Mesenchymal stem cell (in vitro differentiated cells and primary cell): ENCODE measurements around the gene GRM7.

Source experiments
- DNase-seq: peaks from one replicate; pipeline ENCODE4 v3.0.0-alpha.2; 2013
- H2AFZ ChIP-seq: one replicate; pipeline ENCODE4 v1.6.1; 2013; ENCODE audit warnings: low read depth, mild to moderate bottlenecking, control low read depth, inconsistent platforms, low read length, moderate library complexity
- H2AK5ac ChIP-seq: 2 replicates; pipeline ENCODE4 v1.6.1; 2013; ENCODE audit warnings: low read length, moderate library complexity, mild to moderate bottlenecking, inconsistent platforms; ENCODE audit not compliant: severe bottlenecking
- H2BK120ac ChIP-seq: one replicate; pipeline ENCODE4 v1.6.1; 2013; ENCODE audit warnings: low read depth, mild to moderate bottlenecking, inconsistent platforms, low read length, moderate library complexity
- H2BK12ac ChIP-seq, 2 experiments: one replicate each; pipeline ENCODE4 v1.6.1; 2013; ENCODE audit warnings: inconsistent platforms in 2 of 2, low read length in 2 of 2, mild to moderate bottlenecking in 2 of 2, moderate library complexity in 2 of 2, control low read depth in 1 of 2
- H2BK15ac ChIP-seq: one replicate; pipeline ENCODE4 v1.6.1; 2013; ENCODE audit warnings: mild to moderate bottlenecking, low read depth, inconsistent platforms; ENCODE audit not compliant: poor library complexity, severe bottlenecking
- H2BK5ac ChIP-seq: 2 replicates; pipeline ENCODE4 v1.6.1; 2013; ENCODE audit warnings: low read depth, mild to moderate bottlenecking, low read length, control low read depth, inconsistent platforms; ENCODE audit not compliant: poor library complexity, severe bottlenecking
- H3K14ac ChIP-seq, 2 experiments: one replicate each; pipeline ENCODE4 v1.6.1; 2013; ENCODE audit warnings: inconsistent platforms in 2 of 2, low read length in 2 of 2, control low read depth in 1 of 2, mild to moderate bottlenecking in 1 of 2, moderate library complexity in 1 of 2
- H3K18ac ChIP-seq, 2 experiments: one replicate each; pipeline ENCODE4 v1.6.1; 2013; ENCODE audit warnings: inconsistent platforms in 2 of 2, low read length in 2 of 2, control low read depth in 1 of 2, low read depth in 1 of 2, mild to moderate bottlenecking in 1 of 2
- H3K23ac ChIP-seq, 2 experiments: one replicate each; pipeline ENCODE4 v1.6.1; 2013; ENCODE audit warnings: inconsistent platforms in 2 of 2, low read length in 2 of 2, mild to moderate bottlenecking in 2 of 2, moderate library complexity in 2 of 2, control low read depth in 1 of 2
- H3K27ac ChIP-seq: 2 replicates; pipeline ENCODE4 v1.5.1; 2013; ENCODE audit warnings: mild to moderate bottlenecking, moderate library complexity, low read length, control low read depth, inconsistent platforms; ENCODE audit not compliant: poor library complexity, severe bottlenecking
- H3K27me3 ChIP-seq, 2 experiments: 2 replicates each; pipeline versions ENCODE4 v1.6.1 to v1.7.0; 2013; ENCODE audit warnings: low read length in 2 of 2, mild to moderate bottlenecking in 2 of 2, moderate library complexity in 2 of 2, control low read depth in 1 of 2, inconsistent platforms in 1 of 2; ENCODE audit not compliant: control insufficient read depth in 1 of 2, insufficient read depth in 1 of 2
- H3K36me3 ChIP-seq, 2 experiments: 2 replicates each; pipeline versions ENCODE4 v1.6.1 to v1.7.0; 2013; ENCODE audit warnings: low read length in 2 of 2, control low read depth in 1 of 2, inconsistent platforms in 1 of 2, low read depth in 1 of 2, mild to moderate bottlenecking in 1 of 2; ENCODE audit not compliant: insufficient read depth in 2 of 2, control insufficient read depth in 1 of 2
- H3K4ac ChIP-seq, 2 experiments: one replicate each; pipeline ENCODE4 v1.6.1; 2013; ENCODE audit warnings: inconsistent platforms in 2 of 2, low read length in 2 of 2, mild to moderate bottlenecking in 2 of 2, moderate library complexity in 2 of 2, control low read depth in 1 of 2, low read depth in 1 of 2
- H3K4me1 ChIP-seq: 2 replicates; pipeline ENCODE4 v1.6.1; 2013; ENCODE audit warnings: low read depth, low read length, control low read depth; ENCODE audit not compliant: control insufficient read depth, insufficient read depth
- H3K4me2 ChIP-seq: 2 replicates; pipeline ENCODE4 v1.6.1; 2013; ENCODE audit warnings: low read length, mild to moderate bottlenecking, inconsistent platforms; ENCODE audit not compliant: poor library complexity, severe bottlenecking
- H3K4me3 ChIP-seq, 2 experiments: 2 replicates each; pipeline versions ENCODE4 v1.5.1 to v1.7.0; 2013; ENCODE audit warnings: low read length in 2 of 2, mild to moderate bottlenecking in 2 of 2, control low read depth in 1 of 2, low read depth in 1 of 2; ENCODE audit not compliant: insufficient read depth in 1 of 2
- H3K79me1 ChIP-seq: replicated peaks from 2 replicates; pipeline ENCODE4 v1.6.1; 2013; ENCODE audit warnings: mild to moderate bottlenecking, control low read depth, low read length, inconsistent platforms; ENCODE audit not compliant: poor library complexity, severe bottlenecking
- H3K9ac ChIP-seq: 2 replicates; pipeline ENCODE4 v1.7.0; 2013; ENCODE audit warnings: mild to moderate bottlenecking, low read length, moderate library complexity
- H3K9me3 ChIP-seq: 2 replicates; pipeline ENCODE4 v1.7.0; 2013; ENCODE audit warnings: mild to moderate bottlenecking, low read length; ENCODE audit not compliant: control insufficient read depth
- H4K8ac ChIP-seq: one replicate; pipeline ENCODE4 v1.6.1; 2013; ENCODE audit warnings: inconsistent platforms, mild to moderate bottlenecking, low read length, moderate library complexity
- H4K91ac ChIP-seq: one replicate; pipeline ENCODE4 v1.6.1; 2013; ENCODE audit warnings: mild to moderate bottlenecking, low read length, inconsistent platforms
- WGBS: methylation state at CpG from one replicate; pipeline ENCODE4 v1.1.7; 2013; ENCODE audit warnings: mixed read lengths; 5-methylcytosine and 5-hydroxymethylcytosine counted together

The GRM7 gene

DNA sequence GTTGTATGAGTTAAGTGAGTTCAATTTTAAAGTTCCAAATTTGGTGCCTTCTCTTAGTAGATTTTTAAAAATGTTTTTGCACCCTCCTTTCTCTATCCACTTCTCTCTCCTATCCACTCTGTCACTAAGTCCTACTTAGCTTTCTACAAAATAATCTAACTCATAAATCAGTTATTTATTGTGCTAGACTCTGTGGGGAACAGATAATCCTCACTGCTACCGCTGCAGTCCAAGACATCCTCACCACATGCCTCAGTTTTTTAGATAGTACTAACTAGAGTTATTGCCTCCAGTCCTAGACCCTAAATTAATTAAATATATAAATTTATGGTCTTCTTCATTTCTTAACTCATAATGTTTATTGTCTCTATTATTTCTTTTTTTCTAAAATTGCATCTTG, 576.3 kb downstream of the GRM7 start:
- Histone ChIP-seq H2BK15ac (no peak overlapping the region), H3K9me3 (peaks cover 33% of the 10 kb centered on the region), H3K9ac (no peak overlapping the region), H3K79me1 (no peaks in the 10 kb centered on the region), H3K23ac (no peak overlapping the region), H3K4me2 (no peak overlapping the region), H2BK120ac (no peak overlapping the region), H4K8ac (no peak overlapping the region), H2AK5ac (no peak overlapping the region), H3K4me1 (no peaks in the 10 kb centered on the region), H3K18ac (no peak overlapping the region), H3K4ac (no peak overlapping the region), H2BK5ac (no peak overlapping the region), H3K14ac (no peak overlapping the region), H3K27ac (no peak overlapping the region), H3K4me3 (no peak overlapping the region), H2BK12ac (no peak overlapping the region), H2AFZ (no peak overlapping the region), H3K27me3 (peaks cover 0 to 6% of the 10 kb centered on the region in 2 experiments), H4K91ac (no peak overlapping the region), H3K36me3 (no peaks in the 10 kb centered on the region)
- DNase-seq, result no peak
- no CpG with 5 or more reads among the region's 1 CpG for WGBS

DNA sequence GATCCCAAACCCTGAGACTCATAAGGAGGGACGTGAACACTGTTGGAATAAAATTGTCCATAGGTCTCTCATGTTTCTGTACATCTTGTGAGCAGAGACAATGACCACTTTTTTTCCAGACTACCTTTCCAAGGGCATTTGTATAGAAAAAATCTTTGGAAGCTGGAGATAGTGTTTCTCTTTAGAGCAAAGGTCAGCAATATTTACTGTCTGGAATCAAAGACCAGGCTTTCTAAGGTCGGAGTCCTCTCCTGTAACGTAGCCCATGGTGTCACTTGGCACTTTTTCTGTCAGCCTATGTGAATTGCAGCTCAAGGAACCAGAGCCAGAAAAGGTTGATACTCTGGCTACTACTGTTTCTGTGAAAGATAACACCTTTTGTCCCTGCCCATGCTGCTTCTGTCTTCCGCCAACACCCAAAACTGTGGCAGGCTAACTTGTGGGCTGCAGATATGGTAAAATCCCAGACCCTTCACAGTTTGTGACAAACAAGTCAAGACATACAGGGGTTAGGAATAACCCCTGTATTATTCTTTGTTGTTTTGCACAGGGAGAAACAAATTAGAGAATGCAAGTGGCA, 578.3 kb downstream of the GRM7 start:
- no peak overlapping the region for H3K4me2 ChIP-seq
- no peak overlapping the region for H2BK12ac ChIP-seq
- H3K79me1 ChIP-seq, result no peaks in the 10 kb centered on the region
- H3K18ac ChIP-seq, result no peak overlapping the region
- H4K8ac ChIP-seq, result no peak overlapping the region
- H2BK5ac ChIP-seq, result no peak overlapping the region
- no peaks in the 10 kb centered on the region for H3K36me3 ChIP-seq
- no peak overlapping the region for H2BK15ac ChIP-seq
- no peak overlapping the region for H2AFZ ChIP-seq
- no peak overlapping the region for H4K91ac ChIP-seq
- H3K9ac ChIP-seq, result no peak overlapping the region
- WGBS, result 55% methylated on average over 4 of the region's 4 CpGs
- peaks cover 0 to 6% of the 10 kb centered on the region in 2 experiments for H3K27me3 ChIP-seq
- peaks cover 24% of the 10 kb centered on the region for H3K9me3 ChIP-seq
- H3K4me3 ChIP-seq, result no peak overlapping the region
- no peak overlapping the region for H2BK120ac ChIP-seq
- H3K4me1 ChIP-seq, result no peaks in the 10 kb centered on the region
- no peak overlapping the region for H3K4ac ChIP-seq
- no peak overlapping the region for H3K27ac ChIP-seq
- H2AK5ac ChIP-seq, result no peak overlapping the region
- no peak overlapping the region for H3K14ac ChIP-seq
- DNase-seq, result no peak
- H3K23ac ChIP-seq, result no peak overlapping the region

DNA sequence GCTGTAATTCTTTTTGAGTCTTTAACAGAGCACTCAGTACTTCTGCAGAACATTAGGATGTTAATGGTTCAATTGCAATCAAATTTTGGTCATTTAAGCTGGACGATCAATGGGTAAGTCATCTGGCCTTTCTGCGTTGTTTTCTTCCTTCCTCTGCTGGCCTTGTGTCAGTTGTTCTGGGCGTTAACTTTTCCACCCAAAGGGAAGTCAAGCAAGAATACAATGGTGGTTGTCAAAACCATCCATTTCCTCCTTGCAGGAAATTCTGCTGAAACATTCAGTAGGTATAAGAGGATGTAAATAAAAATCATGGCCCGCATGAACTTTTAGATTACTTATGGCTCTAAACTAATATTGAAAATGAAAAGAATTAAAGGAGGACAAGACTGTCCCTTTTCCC, 584.0 kb downstream of the GRM7 start:
- no peak for DNase-seq
- no peak overlapping the region for H2BK15ac ChIP-seq
- no peak overlapping the region for H3K14ac ChIP-seq
- H2BK120ac ChIP-seq, result no peak overlapping the region
- H2AFZ ChIP-seq, result no peak overlapping the region
- H4K91ac ChIP-seq, result no peak overlapping the region
- H3K23ac ChIP-seq, result no peak overlapping the region
- no peak overlapping the region for H3K4ac ChIP-seq
- WGBS, result 97% methylated on average over 3 of the region's 4 CpGs
- no peaks in the 10 kb centered on the region for H3K4me1 ChIP-seq
- H2BK5ac ChIP-seq, result no peak overlapping the region
- no peak overlapping the region for H3K27ac ChIP-seq
- H3K27me3 ChIP-seq, result no peaks in the 10 kb centered on the region
- H3K4me3 ChIP-seq, result no peak overlapping the region
- H2BK12ac ChIP-seq, result no peak overlapping the region
- no peaks in the 10 kb centered on the region for H3K36me3 ChIP-seq
- H3K4me2 ChIP-seq, result no peak overlapping the region
- H3K9me3 ChIP-seq, result peaks cover 11% of the 10 kb centered on the region
- H2AK5ac ChIP-seq, result no peak overlapping the region
- H3K18ac ChIP-seq, result no peak overlapping the region
- no peaks in the 10 kb centered on the region for H3K79me1 ChIP-seq
- H3K9ac ChIP-seq, result no peak overlapping the region
- H4K8ac ChIP-seq, result no peak overlapping the region

DNA sequence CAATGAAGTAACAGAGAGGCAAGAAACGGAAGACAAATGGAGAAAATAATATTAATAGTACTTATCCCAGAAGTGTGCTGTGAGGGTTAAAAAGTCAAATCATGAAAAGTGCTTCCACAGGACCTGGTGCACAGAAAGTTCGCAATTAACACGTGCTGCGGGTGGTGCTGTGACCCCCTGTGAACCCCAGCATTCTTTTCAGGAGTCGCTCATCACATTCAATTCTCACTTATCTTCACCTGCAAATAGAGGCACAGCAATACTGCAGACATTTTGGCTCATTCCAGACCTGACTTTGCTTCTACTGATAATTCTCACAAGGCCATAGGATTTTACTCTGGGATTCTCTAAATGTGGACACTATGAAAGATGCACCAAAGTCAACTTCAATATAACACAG, 584.4 kb downstream of the GRM7 start:
- Histone ChIP-seq H4K91ac (no peak overlapping the region), H3K14ac (no peak overlapping the region), H3K23ac (no peak overlapping the region), H3K4me3 (no peak overlapping the region), H3K4me2 (no peak overlapping the region), H4K8ac (no peak overlapping the region), H3K9ac (no peak overlapping the region), H2BK5ac (no peak overlapping the region), H3K27ac (no peak overlapping the region), H3K4me1 (no peaks in the 10 kb centered on the region), H2AFZ (no peak overlapping the region), H3K79me1 (no peaks in the 10 kb centered on the region), H3K18ac (no peak overlapping the region), H2AK5ac (no peak overlapping the region), H3K4ac (no peak overlapping the region), H2BK15ac (no peak overlapping the region), H2BK120ac (no peak overlapping the region), H3K36me3 (no peaks in the 10 kb centered on the region), H2BK12ac (no peak overlapping the region), H3K9me3 (peaks cover 11% of the 10 kb centered on the region), H3K27me3 (no peaks in the 10 kb centered on the region)
- no peak for DNase-seq
- 57% methylated on average over 4 of the region's 5 CpGs for WGBS
